ENCODE results near the gene ACER3.

- TF ChIP-seq CTCF (IDR thresholded peaks at IDR 0.05) = no peak
- TF ChIP-seq POLR2A (IDR thresholded peaks at IDR 0.05) = no peak
Measured at GRCh38 chr11:77055913-77056312, 195.2 kb downstream of the ACER3 start.

Data from thyroid gland (tissue), 4 donors.